SK-N-SH (cell line): Measurements from ENCODE around the gene DDX51. TPM values are rescaled to one million over a fixed set of nuclear protein-coding genes. Genes with fewer than 3 reads are reported as not detected.
A peak's percentile ranks its signal among the peaks of the same experiment; 100 is the strongest.

ENCODE experiments used
- CTCF ChIA-PET: fragments of 300-600, 350-600 bp; formaldehyde crosslinking; extraction: SDS; loops from one replicate; lab custom pipeline; 2021; lab: Yijun Ruan, JAX
- POLR2A ChIA-PET: fragments of 350-600 bp; sonication (Branson Sonifier 250); formaldehyde crosslinking; extraction: SDS; loops from one replicate; lab custom pipeline; 2020; ENCODE audit warnings: antibody characterized with exemption, inconsistent platforms; lab: Yijun Ruan, JAX
- DNase-seq: peaks from one replicate; pipeline ENCODE4 v3.0.0; 2012
- H2AFZ ChIP-seq: fragments of 200-600 bp; sonication (generic); 2 replicates; pipeline ENCODE4 v1.8.1; 2016; ENCODE audit warnings: antibody characterized with exemption, mild to moderate bottlenecking, low read depth
- H3F3A ChIP-seq: fragments of 200-600 bp; sonication (generic); replicated peaks from 2 replicates; pipeline ENCODE3; 2016; ENCODE audit warnings: antibody characterized with exemption, mild to moderate bottlenecking; ENCODE audit not compliant: insufficient read depth
- H3K27ac ChIP-seq, 2 experiments: fragments of 200-500 bp in 1 of 2; fragments of 200-600 bp in 1 of 2; sonication (Bioruptor generic) in 1 of 2; sonication (generic), shearing (Covaris generic) in 1 of 2; 2 replicates each; pipeline versions ENCODE4 v1.5.1 to v1.6.1; 2014 to 2016; ENCODE audit warnings: low read depth in 2 of 2, inconsistent platforms in 1 of 2, low read length in 1 of 2, mild to moderate bottlenecking in 1 of 2, mixed read lengths in 1 of 2
- H3K27me3 ChIP-seq: fragments of 200-600 bp; sonication (generic), shearing (Covaris generic); 2 replicates; pipeline ENCODE4 v1.6.1; 2016; ENCODE audit warnings: mixed run types; ENCODE audit not compliant: insufficient read depth
- H3K36me3 ChIP-seq, 2 experiments: fragments of 200-500 bp in 1 of 2; fragments of 200-600 bp in 1 of 2; sonication (Bioruptor generic) in 1 of 2; sonication (generic) in 1 of 2; replicated peaks in 1 of 2; 2 replicates each; pipeline versions ENCODE3 to v1.5.1; 2014 to 2016; ENCODE audit warnings: low read length in 1 of 2, mild to moderate bottlenecking in 1 of 2; ENCODE audit not compliant: insufficient read depth in 2 of 2, control insufficient read depth in 1 of 2
- H3K4me1 ChIP-seq, 2 experiments: fragments of 200-500 bp in 1 of 2; fragments of 200-600 bp in 1 of 2; sonication (Bioruptor generic) in 1 of 2; sonication (generic), shearing (Covaris generic) in 1 of 2; 2 replicates each; pipeline versions ENCODE4 v1.5.1 to v1.6.1; 2014 to 2016; ENCODE audit warnings: low read depth in 1 of 2, low read length in 1 of 2, mixed run types in 1 of 2; ENCODE audit not compliant: insufficient read depth in 2 of 2, control insufficient read depth in 1 of 2
- H3K4me2 ChIP-seq: fragments of 200-600 bp; sonication (generic), shearing (Covaris generic); 2 replicates; pipeline ENCODE4 v1.6.1; 2017; ENCODE audit warnings: mixed run types
- H3K4me3 ChIP-seq, 2 experiments: fragments of 200-500 bp in 1 of 2; fragments of 200-600 bp in 1 of 2; sonication (Bioruptor generic) in 1 of 2; sonication (generic), shearing (Covaris generic) in 1 of 2; 2 replicates each; pipeline versions ENCODE4 v1.5.1 to v1.8.1; 2014 to 2016; ENCODE audit warnings: low read depth in 2 of 2, inconsistent platforms in 1 of 2, low read length in 1 of 2, mild to moderate bottlenecking in 1 of 2, mixed read lengths in 1 of 2, moderate library complexity in 1 of 2
- H3K79me2 ChIP-seq: fragments of 200-600 bp; sonication (generic); 2 replicates; pipeline ENCODE4 v1.8.1; 2017; ENCODE audit warnings: mild to moderate bottlenecking; ENCODE audit not compliant: insufficient read depth
- H3K9ac ChIP-seq: fragments of 200-600 bp; sonication (generic); 2 replicates; pipeline ENCODE4 v1.6.1; 2017; ENCODE audit warnings: mixed run types
- H3K9me2 ChIP-seq: fragments of 200-600 bp; sonication (generic); 2 replicates; pipeline ENCODE4 v1.6.1; 2017; ENCODE audit warnings: mixed run types
- H3K9me3 ChIP-seq: fragments of 200-600 bp; sonication (generic); 2 replicates; pipeline ENCODE4 v1.6.1; 2017; ENCODE audit warnings: mixed run types, mild to moderate bottlenecking, moderate library complexity
- H4K20me1 ChIP-seq: fragments of 200-600 bp; sonication (generic); 2 replicates; pipeline ENCODE4 v1.6.1; 2017; ENCODE audit warnings: mild to moderate bottlenecking, mixed run types; ENCODE audit not compliant: insufficient read depth
- CTCF ChIP-seq: fragments of 200-600 bp; sonication (generic); IDR thresholded peaks from 2 replicates; pipeline ENCODE4 v1.6.1; 2017; ENCODE audit warnings: antibody characterized with exemption, mild to moderate bottlenecking, moderate library complexity
- EP300 ChIP-seq, 2 experiments: IDR thresholded peaks; 2 replicates each; pipeline versions ENCODE4 v1.4.0 to v1.6.1; 2012; ENCODE audit warnings: borderline replicate concordance in 1 of 2, low read depth in 1 of 2, low read length in 1 of 2
- GATA2 ChIP-seq: sonication (generic); formaldehyde crosslinking; IDR thresholded peaks from 2 replicates; pipeline ENCODE4 v1.5.0; 2020; ENCODE audit warnings: mild to moderate bottlenecking, missing genetic modification reagents
- PBX3 ChIP-seq: IDR thresholded peaks from 2 replicates; pipeline ENCODE4; 2012
- POLR2AphosphoS5 ChIP-seq: IDR thresholded peaks from 2 replicates; pipeline ENCODE4 v1.6.1; 2012; ENCODE audit warnings: low read depth, low read length
- RCOR1 ChIP-seq: fragments of 150-350 bp; IDR thresholded peaks from 2 replicates; pipeline ENCODE4 v1.6.1; 2017; ENCODE audit warnings: antibody characterized with exemption, low read length
- REST ChIP-seq: IDR thresholded peaks from 2 replicates; pipeline ENCODE4 v1.6.1; 2012; ENCODE audit warnings: mild to moderate bottlenecking, low read depth, low read length, moderate library complexity
- RFX5 ChIP-seq: IDR thresholded peaks from 2 replicates; pipeline ENCODE4 v1.6.1; 2012; ENCODE audit warnings: mild to moderate bottlenecking, improper control_type of control experiment, low read length
- RXRA ChIP-seq: IDR thresholded peaks from 2 replicates; pipeline ENCODE4 v1.4.0; 2012; ENCODE audit warnings: low read depth, mild to moderate bottlenecking, borderline replicate concordance
- SIN3A ChIP-seq: IDR thresholded peaks from 2 replicates; pipeline ENCODE4 v1.6.1; 2012; ENCODE audit warnings: low read depth, mild to moderate bottlenecking, low read length, moderate library complexity, borderline replicate concordance
- SMC3 ChIP-seq: IDR thresholded peaks from 2 replicates; pipeline ENCODE4 v1.6.1; 2012; ENCODE audit warnings: low read depth, low read length, improper control_type of control experiment
- USF1 ChIP-seq: IDR thresholded peaks from 2 replicates; pipeline ENCODE4 v1.4.0; 2012; ENCODE audit warnings: low read depth, borderline replicate concordance
- YY1 ChIP-seq: IDR thresholded peaks from 2 replicates; pipeline ENCODE4 v1.4.0; 2012; ENCODE audit warnings: low read depth, mild to moderate bottlenecking
- WGBS: methylation state at CpG from one replicate; pipeline ENCODE4 v1.1.6; 2017; ENCODE audit warnings: low lambda C conversion rate; 5-methylcytosine and 5-hydroxymethylcytosine counted together
- polyA plus RNA-seq, 3 experiments: library from polyadenylated mRNA; depleted of rRNA; stranded (reverse); fragments of >200 nt; gene quantifications; 2 replicates each; pipeline ENCODE4 v1.2.3, GENCODE V29; 2012

Gene DDX51
- polyA plus RNA-seq, 1 of the 3 experiments (the other 2 are of a cell fraction) = 17.3 TPM

DNA sequence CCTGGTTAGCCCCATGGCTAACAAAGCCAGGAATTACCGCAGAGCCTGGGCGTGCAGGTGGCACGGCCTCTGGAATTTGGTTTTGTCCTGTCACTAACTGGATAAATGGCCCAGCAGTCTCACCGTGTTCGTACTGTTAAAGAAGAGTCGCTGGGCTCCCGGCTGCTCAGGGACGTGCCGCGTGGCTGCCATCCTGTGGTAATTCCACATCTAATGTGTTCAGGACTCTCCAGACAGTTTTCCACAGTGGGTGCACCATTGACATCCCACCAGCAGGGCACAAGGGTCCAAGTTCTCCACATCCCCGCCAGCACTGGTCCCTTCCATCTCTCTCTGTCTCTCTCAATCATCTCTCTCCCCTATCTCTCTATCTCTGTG is 19.8 kb upstream of the DDX51 start:
- Histone ChIP-seq H3K9me2 (no peaks in the 10 kb centered on the region), H3K9me3 (no peaks in the 10 kb centered on the region), H2AFZ (no peak overlapping the region), H3K4me3 (no peak overlapping the region), H3K4me1 (peaks cover 0 to 2% of the 10 kb centered on the region in 2 experiments; a peak in 1 of 4 replicates), H3K79me2 (no peaks in the 10 kb centered on the region)
- CTCF ChIA-PET = interaction anchor here (2.2 to 5.3 kb wide), 2 partner anchors 10 to 251 kb away, joined by 17 to 33 read pairs; no protein-coding TSS in a partner anchor
- 32% methylated on average over 11 of the region's 11 CpGs for WGBS
- POLR2A ChIA-PET = no interaction called here
- no peak for TF ChIP-seq POLR2AphosphoS5
- no peak for TF ChIP-seq USF1
- TF ChIP-seq RCOR1 = no peak
- TF ChIP-seq SIN3A = no peak
- TF ChIP-seq REST = no peak
- no peak for TF ChIP-seq SMC3
- TF ChIP-seq CTCF = peak; percentile 40
- TF ChIP-seq, all 33 proteins: peak for 1
- Histone ChIP-seq H4K20me1 (no peaks in the 10 kb centered on the region), H3K9ac (no peak overlapping the region), H3K4me2 (no peak overlapping the region), H3F3A (peaks cover 6% of the 10 kb centered on the region), H3K36me3 (no peaks in the 10 kb centered on the region), H3K27me3 (peaks cover 37% of the 10 kb centered on the region), H3K27ac (no peak overlapping the region)
- peak; percentile 54 for DNase-seq

DNA sequence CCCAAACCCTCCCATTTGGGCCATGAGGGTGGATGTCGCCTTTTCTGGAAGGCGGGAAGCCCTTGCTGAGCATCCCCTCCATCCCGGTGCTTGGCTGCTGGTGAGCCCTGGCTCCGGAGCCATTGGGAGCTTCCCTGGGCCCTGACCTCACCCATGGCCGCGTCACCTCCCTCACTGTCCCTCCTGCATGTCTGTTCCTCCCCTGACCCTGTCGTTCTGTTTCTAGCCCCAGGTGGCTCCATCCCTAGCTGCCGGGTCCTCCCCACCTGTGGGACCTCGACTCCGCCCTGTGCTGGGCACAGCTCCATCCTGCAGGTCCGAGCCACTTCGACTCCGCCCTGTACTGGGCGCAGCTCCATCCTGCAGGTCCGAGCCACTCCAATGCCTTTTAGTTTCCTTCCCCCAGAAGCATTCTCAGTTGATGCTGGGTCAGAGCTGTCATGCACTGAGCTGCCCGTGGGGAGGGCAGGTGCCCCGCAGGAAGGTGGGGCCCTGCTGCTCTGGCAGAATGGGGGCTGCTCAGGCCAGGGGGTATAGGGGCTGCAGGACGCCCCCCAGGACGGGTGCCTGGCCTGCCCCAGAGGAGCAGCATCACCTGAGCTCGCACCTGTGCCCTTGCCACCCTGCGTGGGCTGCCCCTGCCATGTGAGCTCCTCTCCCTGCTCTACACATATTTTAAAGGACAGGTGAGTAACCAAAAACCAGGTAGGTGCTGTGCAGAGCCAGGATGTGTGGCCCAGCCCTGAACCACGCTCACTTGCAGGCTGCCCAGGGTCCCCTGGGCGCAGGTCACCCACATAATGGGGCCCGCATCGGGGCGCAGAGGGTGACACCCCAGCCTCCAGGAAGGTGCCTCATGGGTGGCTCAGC is 19.2 kb upstream of the DDX51 start:
- no peak overlapping the region for H2AFZ ChIP-seq
- peaks cover 30% of the 10 kb centered on the region for H3K27me3 ChIP-seq
- no peak overlapping the region for H3K9ac ChIP-seq
- no peaks in the 10 kb centered on the region for H4K20me1 ChIP-seq
- H3K27ac ChIP-seq = no peak overlapping the region
- no peaks in the 10 kb centered on the region for H3K36me3 ChIP-seq
- H3F3A ChIP-seq = peaks cover 6% of the 10 kb centered on the region
- ChIA-PET POLR2A (no interaction called here), CTCF (interaction anchor here (1.2 to 5.3 kb wide), 4 partner anchors 10 to 257 kb away, joined by 3 to 33 read pairs (median 10); no protein-coding TSS in a partner anchor)
- DNase-seq = no peak
- peak overlapping the region in 1 of 2 experiments; percentile 37; a peak in 2 of 4 replicates for H3K4me3 ChIP-seq
- no peaks in the 10 kb centered on the region for H3K9me2 ChIP-seq
- peak overlapping the region; percentile 78 for H3K4me2 ChIP-seq
- H3K9me3 ChIP-seq = no peaks in the 10 kb centered on the region
- no peaks in the 10 kb centered on the region for H3K79me2 ChIP-seq
- peaks cover 0 to 2% of the 10 kb centered on the region in 2 experiments; a peak in 1 of 4 replicates for H3K4me1 ChIP-seq
- WGBS = 28% methylated on average over 15 of the region's 26 CpGs
- TF ChIP-seq GATA2 (no peak), CTCF (no peak), RFX5 (no peak), EP300 (IDR thresholded peaks at IDR 0.05; ENCODE audit: borderline replicate concordance in 1 of 2, low read depth in 1 of 2, low read length in 1 of 2) (no peak), RXRA (no peak), POLR2AphosphoS5 (no peak), YY1 (no peak), PBX3 (no peak)
